ENCODE measurements around the gene ZFYVE26.
"Not testable (repeated sequence)": the region's sequence is repeated elsewhere in the genome, so short reads cannot be mapped to it uniquely, and the experiment has no call there.

ZFYVE26 gene

GRCh38 chr14:67816326-67817002 is at the start of gene ZFYVE26:
Gene ZFYVE26 (minus strand): TSS chr14:67816590. CDS start chr14:67815963, 627 bp downstream.
- peak; percentile 88 for DNase-seq

- no peak for DNase-seq
Measured at GRCh38 chr14:67863223-67863622, 46.8 kb upstream of the ZFYVE26 start.

DNA sequence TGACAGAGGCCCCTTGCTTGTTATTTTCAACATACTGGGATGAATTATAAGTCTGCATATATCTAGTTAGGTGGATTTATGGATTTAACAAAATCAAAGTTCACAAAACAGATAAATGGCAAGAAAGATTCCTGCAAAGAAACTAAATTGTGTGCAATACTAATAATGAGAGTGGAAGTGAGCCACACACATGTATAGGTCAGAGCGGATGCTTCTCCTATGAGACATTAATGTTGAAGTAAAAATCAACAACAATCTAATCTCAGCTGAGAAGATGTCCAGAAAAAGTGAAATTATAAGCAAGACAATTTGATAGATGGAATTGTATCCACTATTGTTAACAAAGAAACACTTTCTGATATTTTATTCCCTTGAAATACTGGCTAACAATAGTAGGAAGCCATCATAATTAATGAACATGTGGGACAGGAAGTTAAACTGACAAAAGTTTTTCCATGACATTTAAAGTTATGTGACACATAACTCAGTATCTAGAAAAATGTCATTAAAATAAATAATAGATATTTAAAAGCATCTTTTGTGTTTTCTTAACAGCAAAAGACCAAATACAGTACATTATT is 42.9 kb upstream of the ZFYVE26 start:
- no peak for DNase-seq

GRCh38 chr14:67857778-67858350 is 41.5 kb upstream of the ZFYVE26 start:
- no peak for DNase-seq

DNA sequence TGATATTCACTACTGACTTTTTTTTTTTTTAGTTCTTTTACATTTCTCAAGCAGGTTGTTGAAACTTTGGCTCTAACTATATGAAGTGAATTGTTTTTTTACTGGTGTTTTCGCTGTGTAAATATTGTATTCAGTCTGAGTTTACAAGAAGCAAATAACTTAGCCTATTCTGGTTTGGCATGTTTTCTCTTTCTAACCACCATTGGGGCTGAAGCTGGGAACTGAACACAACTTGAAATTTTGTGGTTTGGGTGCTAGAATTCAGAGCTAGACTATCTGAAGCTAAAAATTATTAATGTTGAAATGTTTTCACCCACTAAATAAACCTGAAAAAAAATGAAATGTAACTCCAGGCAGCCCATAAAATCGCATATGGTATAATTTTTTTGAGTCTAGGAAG is 40.4 kb upstream of the ZFYVE26 start:
- DNase-seq = no peak

DNA sequence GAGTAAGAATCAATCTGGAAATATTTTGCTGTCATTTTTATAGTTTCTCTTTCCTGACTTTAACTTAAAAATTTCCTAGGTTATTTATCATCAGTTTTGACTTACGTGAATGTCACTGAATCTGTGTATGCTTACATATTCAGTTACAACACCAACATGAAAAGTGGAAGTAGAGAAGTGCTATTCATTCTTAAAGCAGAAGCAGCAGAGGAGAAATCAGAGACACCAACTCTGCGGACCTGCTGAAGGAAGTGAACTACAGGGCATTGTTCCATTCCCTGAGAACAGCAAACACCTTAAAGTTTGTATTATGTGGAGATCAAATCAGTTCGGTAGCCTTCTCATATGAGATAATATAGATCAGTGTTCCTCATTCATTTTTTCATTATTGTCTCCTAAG is 37.3 kb upstream of the ZFYVE26 start:
- DNase-seq = peak; percentile 20

- no peak for DNase-seq
Measured at GRCh38 chr14:67852926-67853604, 36.7 kb upstream of the ZFYVE26 start.

GRCh38 chr14:67851785-67852410 is 35.5 kb upstream of the ZFYVE26 start:
- DNase-seq = no peak

DNA sequence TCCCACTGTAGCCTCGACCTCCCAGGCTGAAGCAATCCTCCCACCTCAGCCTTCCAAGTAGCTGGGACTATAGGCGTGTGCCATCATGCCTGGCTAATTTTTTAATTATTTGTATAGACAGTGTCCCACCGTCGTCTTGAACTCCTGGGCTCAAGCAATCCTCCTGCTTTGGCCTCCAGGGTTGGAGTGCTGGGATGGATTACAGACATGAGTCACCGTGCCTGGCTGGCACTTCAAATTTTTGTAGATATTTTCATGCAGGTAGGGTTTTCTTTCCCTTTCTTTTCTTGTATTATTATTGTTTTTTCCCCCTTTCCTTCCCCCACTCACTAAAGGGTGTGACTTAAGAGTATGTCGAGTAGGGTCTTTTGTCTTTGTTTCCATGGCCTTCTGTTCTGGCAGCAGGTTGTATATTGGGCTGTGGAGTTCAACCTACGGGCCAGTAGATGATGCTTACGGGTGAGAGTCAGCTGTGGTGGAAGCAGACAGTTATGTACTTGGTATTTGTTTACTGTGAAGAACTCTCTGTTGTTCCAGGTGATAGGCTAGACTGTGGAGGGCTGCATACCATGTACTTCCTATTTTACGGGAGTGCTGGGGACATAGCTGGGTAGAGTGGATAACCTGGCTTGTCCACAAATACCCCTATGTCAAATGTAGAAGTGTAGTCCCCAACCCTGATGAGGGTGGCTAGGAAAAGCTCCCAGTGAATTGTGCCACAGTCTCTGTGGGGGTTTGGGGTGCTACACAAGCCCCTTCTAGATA is 33.9 kb upstream of the ZFYVE26 start:
- DNase-seq = no peak

- no peak for DNase-seq
Measured at GRCh38 chr14:67846029-67846610, 29.7 kb upstream of the ZFYVE26 start.

- DNase-seq = peak; percentile 57
Measured at GRCh38 chr14:67837011-67837624, 20.7 kb upstream of the ZFYVE26 start.

GRCh38 chr14:67835596-67835995 is 19.2 kb upstream of the ZFYVE26 start:
- DNase-seq = no peak

- no peak for DNase-seq
Measured at GRCh38 chr14:67833403-67833802, 17.0 kb upstream of the ZFYVE26 start.

- DNase-seq = no peak
Measured at GRCh38 chr14:67831113-67831512, 14.7 kb upstream of the ZFYVE26 start.

- DNase-seq = no peak
Measured at GRCh38 chr14:67821121-67821520, 4.7 kb upstream of the ZFYVE26 start.

- DNase-seq = no peak
Measured at GRCh38 chr14:67820428-67820971, 4.1 kb upstream of the ZFYVE26 start.

DNA sequence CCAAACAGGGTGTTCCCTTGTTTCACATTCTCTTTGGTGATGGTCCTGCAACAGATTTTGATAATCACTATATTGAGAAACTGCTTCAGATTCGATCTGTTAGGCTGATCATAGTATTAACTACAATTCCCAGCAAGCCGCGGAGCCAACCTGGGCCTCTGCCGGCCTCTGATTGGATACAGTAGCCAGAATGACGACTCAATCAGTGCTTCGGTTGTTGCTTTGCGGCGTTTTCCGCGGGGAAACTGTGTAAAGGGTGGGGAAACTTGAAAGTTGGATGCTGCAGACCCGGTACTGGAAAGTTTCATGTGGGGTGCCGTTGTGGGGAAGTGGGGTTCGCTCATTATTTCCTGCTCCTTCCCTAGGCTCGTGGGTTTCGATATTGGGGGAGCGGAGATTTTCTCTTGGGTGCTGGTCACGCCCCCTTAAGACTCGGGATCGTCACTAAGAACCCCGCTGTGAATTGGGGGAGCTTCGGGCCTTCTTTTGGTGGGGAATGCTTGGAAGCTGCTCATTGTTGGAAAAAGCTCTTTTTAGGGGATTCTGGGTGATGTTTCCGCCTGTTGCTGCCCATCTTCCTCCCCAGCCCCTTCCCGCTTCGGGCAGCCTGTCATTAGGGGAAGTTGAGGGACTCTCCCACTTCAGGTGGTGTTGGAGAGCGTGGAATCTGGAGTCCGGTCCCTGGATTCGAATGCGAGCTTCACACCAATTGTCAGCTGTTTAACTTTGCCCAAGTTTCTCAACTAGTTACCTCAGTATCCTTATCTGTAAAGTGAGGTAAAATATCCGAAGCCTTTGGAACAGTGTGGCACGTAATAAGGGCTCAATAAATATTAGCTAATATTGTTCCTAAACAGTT is 3.4 kb upstream of the ZFYVE26 start, which contains the start of gene RAD51B:
Gene RAD51B, plus strand, starts transcription at position 217 of the 859 bp plus-strand sequence.
- peak; percentile 84 for DNase-seq

GRCh38 chr14:67818476-67818875 is 2.1 kb upstream of the ZFYVE26 start:
- not testable (repeated sequence) for DNase-seq

DNA sequence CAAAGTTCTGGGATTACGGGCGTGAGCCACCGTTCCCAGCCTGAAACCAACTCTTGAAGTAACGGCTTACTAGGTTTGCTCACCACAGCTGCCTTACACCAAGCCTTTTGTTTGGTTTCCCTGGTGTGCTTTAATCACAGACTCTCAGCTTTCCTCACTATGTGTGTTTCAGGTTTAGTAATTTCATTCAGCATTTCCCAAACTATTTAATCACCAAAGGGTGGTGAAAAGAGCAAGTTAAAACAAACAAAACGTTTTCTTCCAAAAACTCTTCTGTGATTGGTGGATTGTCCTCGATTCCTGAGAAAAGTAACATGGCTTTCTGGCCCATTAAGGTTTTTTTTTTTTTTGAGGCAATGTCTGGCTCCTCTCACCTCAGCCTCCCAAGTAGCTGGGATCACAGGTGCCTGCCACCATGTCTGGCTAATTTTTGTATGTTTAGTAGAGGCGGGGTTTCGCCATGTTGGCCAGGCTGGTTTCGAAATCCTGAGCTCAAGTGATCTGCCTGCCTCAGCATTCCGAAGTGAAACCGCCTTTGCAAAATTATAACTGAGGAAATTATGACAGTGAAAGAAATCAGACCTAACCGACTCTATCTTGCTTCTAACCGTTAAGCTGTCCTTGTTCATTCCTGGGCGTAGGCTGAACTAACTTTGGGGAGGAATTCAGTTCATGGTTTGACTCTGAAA is 1.5 kb upstream of the ZFYVE26 start:
- DNase-seq = no peak

Measured in CD4-positive, alpha-beta T cell treated with Interferon gamma for 1 hour (primary cell).